Activated CD4-positive, alpha-beta T cell treated with anti-CD3 and anti-CD28 coated beads, Interleukin-2, amount 50 U/mL, for 16 hours (primary cell): Measurements from ENCODE around the gene DNAI4.
"Not testable (repeated sequence)": the region's sequence is repeated elsewhere in the genome, so short reads cannot be mapped to it uniquely, and the experiment has no call there.

Experiments
- DNase-seq: peaks from one replicate; pipeline ENCODE4 v3.0.0-alpha.2; 2020

DNAI4 gene

DNA sequence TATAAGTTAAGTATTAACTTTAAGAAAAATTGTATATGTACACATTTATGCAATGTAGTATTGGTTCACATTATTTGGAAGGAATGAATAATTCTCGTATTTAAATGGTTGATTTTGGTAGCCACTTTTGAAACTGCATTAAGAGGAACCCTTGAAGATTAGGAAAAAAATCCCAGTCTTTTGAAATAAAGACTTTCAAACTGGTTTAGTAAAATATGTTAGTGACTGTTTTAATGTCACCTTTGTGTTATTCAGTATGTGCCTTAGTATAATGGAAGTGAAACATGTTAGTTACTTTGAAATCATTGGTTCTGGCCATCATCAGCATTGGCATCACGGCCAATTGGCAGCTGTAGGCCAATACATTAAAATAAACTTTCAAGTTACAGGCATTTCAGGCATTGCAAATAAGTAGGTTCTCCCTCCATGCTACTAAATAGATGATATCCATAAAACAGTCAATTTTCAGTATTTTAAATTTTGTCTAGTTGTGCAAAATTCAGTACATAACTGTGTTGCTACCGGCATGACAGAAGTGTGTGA, 4.6 kb upstream of the DNAI4 start:
- peak; percentile 27 for DNase-seq

GRCh38 chr1:66927528-66927927, 2.9 kb upstream of the DNAI4 start:
- peak; percentile 24 for DNase-seq

- DNase-seq: peak; percentile 13
Measured at GRCh38 chr1:66925944-66926343, 1.3 kb upstream of the DNAI4 start.

DNA sequence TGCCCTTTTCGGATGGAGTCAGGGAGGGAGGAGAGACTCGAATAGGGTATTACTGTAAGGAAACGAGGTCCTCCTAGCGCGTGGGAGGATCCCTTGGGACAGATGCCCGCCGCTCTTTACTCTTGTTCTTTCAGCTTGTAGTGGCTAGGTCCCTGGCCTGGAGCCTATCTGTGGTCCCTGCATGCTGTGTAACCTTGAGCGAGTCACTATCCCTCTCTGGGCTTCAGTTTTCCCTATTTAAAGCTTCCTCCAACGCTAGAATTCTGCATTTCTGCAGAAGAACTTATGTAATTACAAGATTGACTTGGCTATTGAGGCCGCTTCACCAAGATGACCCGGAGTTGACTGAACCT, 878 bp upstream of the DNAI4 start:
- DNase-seq: no peak

DNA sequence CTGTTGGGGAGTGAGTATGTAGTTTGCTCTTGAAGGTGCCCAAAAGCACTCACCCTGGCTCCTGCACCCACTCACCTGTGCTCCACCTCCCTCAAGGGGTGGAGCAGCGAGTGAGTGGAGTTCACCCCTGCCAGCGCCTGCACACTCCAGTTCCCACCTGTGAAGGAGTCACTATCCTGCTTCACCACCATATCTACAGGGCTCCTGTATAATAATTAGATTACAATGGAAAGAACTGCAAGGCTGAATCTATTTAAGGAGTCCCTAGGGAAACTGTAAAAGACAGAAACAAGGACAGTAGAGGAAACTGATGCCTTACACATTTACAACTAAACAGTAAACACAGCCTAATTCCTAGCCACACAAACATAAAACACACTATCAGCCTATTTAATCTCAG, 4.1 kb downstream of the DNAI4 start:
- no peak for DNase-seq

DNA sequence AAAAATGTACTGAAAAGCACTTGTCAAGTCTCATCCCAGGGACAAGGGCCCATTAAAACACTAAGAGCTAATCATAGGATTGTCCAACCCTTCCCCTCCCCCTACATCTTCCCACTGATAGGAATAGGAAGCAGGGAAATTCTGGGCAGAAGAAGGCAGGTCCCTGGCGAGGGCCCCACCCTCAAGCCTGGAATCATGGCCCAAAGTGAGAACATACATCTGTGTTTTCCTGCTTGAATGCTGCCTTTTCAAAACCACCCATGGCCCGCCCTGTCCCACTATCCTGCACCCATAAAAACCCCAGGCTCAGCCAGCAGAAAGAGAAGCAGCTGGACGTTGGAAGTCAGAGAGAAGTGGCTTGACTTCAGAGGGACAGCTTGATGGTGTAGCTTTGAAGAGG, 4.8 kb downstream of the DNAI4 start:
- DNase-seq: no peak

- DNase-seq: no peak
Measured at GRCh38 chr1:66919063-66919462, 5.6 kb downstream of the DNAI4 start.

DNA sequence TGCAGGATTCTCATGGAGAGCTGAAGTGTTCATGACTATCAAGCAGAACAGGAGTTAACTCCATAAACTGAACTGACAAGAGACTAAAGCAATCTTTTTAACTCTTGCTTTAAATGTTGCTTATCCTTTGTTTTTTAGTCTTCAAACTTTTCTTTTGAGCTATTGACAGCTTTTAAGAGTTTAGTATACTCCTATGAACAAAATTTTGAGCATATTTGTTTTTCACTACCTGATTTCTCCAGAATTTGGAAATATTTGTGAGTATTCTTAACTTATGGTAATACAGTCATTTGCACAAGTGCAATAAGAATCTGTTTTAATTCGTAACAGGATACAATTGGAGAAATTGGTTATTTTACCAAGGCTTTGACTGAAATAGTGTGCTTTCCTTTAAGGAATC, 7.2 kb downstream of the DNAI4 start:
- DNase-seq: no peak

DNA sequence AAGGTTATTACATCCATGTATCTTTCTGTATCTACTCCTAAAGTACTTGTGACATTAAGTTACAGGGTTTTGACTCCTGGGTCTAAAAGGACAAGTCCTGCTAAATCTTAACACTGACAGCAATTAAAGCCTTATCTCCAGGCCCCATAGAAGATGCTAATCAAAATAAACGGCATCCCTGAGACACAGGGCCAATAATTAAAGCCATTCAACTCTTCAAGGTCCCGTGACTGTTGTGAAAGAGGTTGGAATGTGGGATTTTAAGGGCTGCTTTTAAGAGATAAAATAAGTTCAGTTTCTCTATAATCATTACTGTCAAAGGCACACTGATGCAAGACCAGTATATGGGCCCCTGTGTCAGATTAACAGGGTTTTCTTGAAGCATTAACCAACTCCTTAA, 8.3 kb downstream of the DNAI4 start:
- no peak for DNase-seq

- DNase-seq: not testable (repeated sequence)
Measured at GRCh38 chr1:66915203-66915602, 9.5 kb downstream of the DNAI4 start.

GRCh38 chr1:66893712-66894111, 30.9 kb downstream of the DNAI4 start:
- no peak for DNase-seq

GRCh38 chr1:66890621-66891020, 34.0 kb downstream of the DNAI4 start:
- DNase-seq: no peak

GRCh38 chr1:66889030-66889429, 35.6 kb downstream of the DNAI4 start:
- DNase-seq: no peak

DNA sequence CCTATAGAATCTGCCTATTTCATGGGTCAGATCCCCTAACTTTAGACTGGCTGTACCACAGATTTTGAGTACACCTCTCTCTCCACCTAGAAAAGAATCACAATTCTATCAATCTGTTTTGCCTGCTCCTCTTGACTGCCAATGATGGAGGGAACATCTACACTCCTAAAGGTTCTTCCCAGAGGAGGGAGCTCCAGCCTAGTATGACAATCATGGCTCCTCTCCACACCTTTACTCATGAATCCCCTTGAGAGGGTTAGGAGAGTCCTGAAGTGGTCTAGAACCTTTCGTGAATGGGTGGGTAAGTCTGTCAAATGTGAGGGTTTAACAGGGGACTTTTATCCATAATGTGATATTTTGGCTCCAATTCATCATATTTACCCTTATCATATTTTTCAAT, 48.0 kb downstream of the DNAI4 start:
- no peak for DNase-seq

DNA sequence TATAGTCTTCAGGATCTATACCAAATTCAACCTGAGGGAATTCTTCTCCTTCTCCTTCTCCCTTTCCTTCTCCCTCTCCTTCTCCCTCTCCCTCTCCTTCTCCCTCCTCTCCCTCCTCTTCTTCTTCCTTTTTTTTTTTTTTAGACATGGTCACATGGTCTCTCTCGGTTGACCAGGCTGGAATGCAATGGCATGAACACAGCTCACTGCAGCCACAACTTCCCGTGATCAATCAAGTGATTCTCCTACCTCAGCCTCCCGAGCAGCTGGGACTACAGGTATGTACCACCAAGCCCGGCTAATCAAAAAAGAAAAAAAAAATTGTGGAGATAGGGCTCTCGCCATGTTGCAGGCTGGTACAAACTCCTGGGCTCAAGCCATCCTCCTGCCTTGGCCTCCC, 51.5 kb downstream of the DNAI4 start:
- no peak for DNase-seq

GRCh38 chr1:66872024-66872423, 52.6 kb downstream of the DNAI4 start:
- DNase-seq: not testable (repeated sequence)

DNA sequence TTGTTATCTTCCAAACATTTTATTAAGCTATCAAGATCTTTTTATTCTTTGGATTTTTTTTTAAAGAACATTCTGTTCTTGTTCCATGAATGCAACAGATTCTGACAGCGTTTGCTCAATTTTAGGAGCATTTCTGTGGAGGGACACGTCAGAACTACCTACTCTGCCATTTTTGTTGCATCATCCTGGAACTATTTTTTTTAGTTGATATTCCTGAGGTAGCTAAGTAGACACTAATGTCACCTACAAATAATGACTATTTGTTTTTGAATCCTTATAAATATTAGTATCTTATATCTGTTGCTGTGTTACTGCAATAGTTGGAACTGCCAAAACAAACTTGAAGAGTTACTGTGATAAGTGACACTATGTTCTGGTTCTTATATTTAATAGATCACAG, 57.2 kb downstream of the DNAI4 start:
- DNase-seq: no peak

- no peak for DNase-seq
Measured at GRCh38 chr1:66860529-66860928, 64.1 kb downstream of the DNAI4 start.

- DNase-seq: no peak
Measured at GRCh38 chr1:66853379-66853778, 71.3 kb downstream of the DNAI4 start.

DNA sequence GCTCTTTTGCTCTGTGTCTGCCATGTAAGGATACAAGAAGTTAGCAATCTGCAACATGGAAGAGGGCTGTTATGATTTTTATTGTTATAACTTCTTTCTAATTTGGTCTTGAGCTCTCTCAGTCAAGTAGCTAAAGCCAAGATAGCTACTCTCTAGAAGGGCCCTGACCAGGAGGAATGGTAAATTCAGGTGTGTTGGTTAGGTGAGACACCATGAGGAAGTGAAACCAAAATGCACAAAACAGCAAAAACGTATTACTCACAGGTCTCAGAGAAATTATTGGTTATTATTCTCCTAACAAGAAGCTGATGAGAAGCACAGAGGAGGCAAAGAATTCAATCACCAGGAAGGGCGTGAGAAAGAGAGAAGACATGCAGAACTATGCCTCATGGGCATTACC, 71.8 kb downstream of the DNAI4 start:
- no peak for DNase-seq

DNA sequence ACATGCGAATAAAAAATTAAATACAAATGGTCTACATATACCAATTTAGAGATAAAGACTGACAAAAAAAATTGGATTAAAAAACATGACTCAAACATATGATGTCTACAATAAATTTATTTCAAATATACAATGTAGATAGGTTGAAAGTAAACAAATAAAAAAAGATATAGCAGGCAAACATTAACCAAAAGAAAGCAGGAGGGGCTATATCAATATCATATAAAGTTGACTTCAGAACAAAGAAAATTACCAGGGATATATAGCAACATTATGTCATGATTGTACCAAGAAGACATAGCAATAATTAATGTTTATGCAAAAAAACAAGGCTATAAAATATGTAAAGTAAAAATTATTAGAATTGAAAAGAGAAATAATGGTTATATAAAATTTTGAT, 73.7 kb downstream of the DNAI4 start:
- DNase-seq: no peak

- no peak for DNase-seq
Measured at GRCh38 chr1:66848193-66848592, 76.5 kb downstream of the DNAI4 start.

DNA sequence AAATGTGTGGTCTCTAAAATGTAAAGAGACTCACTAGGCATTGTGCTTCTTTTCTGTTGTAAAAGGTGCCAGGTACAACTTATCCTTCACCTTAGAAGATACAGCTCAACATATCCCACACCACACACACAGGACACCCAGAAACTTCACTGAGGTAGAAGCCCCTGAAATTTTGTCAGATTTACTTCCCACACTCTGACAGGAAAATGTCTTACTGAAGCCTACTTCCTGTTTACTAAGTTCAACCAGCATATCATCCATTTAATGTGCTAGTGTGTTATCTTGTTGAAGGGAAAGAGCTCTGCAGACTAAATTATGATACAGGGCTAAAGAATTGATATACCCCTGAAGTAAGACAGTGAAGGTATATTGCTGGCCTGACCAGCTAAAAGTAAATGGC, 83.7 kb downstream of the DNAI4 start:
- no peak for DNase-seq

- DNase-seq: peak; percentile 8
Measured at GRCh38 chr1:66834926-66835325, 89.7 kb downstream of the DNAI4 start.

- DNase-seq: no peak
Measured at GRCh38 chr1:66833112-66833511, 91.5 kb downstream of the DNAI4 start.
